ENCODE measurements around the gene ANKRD39.
A peak's percentile ranks its signal among the peaks of the same experiment; 100 is the strongest.

The ANKRD39 gene

GRCh38 chr2:96885432-96886347, 27.9 kb upstream of the ANKRD39 start:
- H3K36me3 ChIP-seq (ENCODE audit: insufficient read depth, low read length), result no peaks in the 10 kb centered on the region
- no peaks in the 10 kb centered on the region for H3K9me3 ChIP-seq (replicated peaks; ENCODE audit: low read length)
- peaks cover 28% of the 10 kb centered on the region for H3K27me3 ChIP-seq (ENCODE audit: control insufficient read depth, insufficient read depth, low read length)
- no peak overlapping the region for H3K4me3 ChIP-seq (ENCODE audit: low read length)
- peaks cover 24% of the 10 kb centered on the region for H3K4me1 ChIP-seq (ENCODE audit: control insufficient read depth, insufficient read depth, low read length)
- H3K9ac ChIP-seq (ENCODE audit: low read depth, low read length), result no peak overlapping the region
- no peak overlapping the region for H3K4me2 ChIP-seq (ENCODE audit: low read length)

GRCh38 chr2:96884299-96885094, 26.7 kb upstream of the ANKRD39 start:
- no peak overlapping the region for H3K4me3 ChIP-seq (ENCODE audit: low read length)
- no peaks in the 10 kb centered on the region for H3K36me3 ChIP-seq (ENCODE audit: insufficient read depth, low read length)
- H3K4me2 ChIP-seq (ENCODE audit: low read length), result no peak overlapping the region
- H3K9ac ChIP-seq (ENCODE audit: low read depth, low read length), result no peak overlapping the region
- peaks cover 28% of the 10 kb centered on the region for H3K27me3 ChIP-seq (ENCODE audit: control insufficient read depth, insufficient read depth, low read length)
- peaks cover 23% of the 10 kb centered on the region for H3K4me1 ChIP-seq (ENCODE audit: control insufficient read depth, insufficient read depth, low read length)
- no peaks in the 10 kb centered on the region for H3K9me3 ChIP-seq (replicated peaks; ENCODE audit: low read length)

- peaks cover 28% of the 10 kb centered on the region for H3K27me3 ChIP-seq (ENCODE audit: control insufficient read depth, insufficient read depth, low read length)
- peaks cover 26% of the 10 kb centered on the region for H3K4me1 ChIP-seq (ENCODE audit: control insufficient read depth, insufficient read depth, low read length)
- H3K4me2 ChIP-seq (ENCODE audit: low read length), result no peak overlapping the region
- no peaks in the 10 kb centered on the region for H3K9me3 ChIP-seq (replicated peaks; ENCODE audit: low read length)
- H3K36me3 ChIP-seq (ENCODE audit: insufficient read depth, low read length), result no peaks in the 10 kb centered on the region
- H3K4me3 ChIP-seq (ENCODE audit: low read length), result no peak overlapping the region
- no peak overlapping the region for H3K9ac ChIP-seq (ENCODE audit: low read depth, low read length)
These were observed 25.5 kb upstream of the ANKRD39 start for GRCh38 chr2:96883306-96883705.

GRCh38 chr2:96882906-96883305, 25.1 kb upstream of the ANKRD39 start:
- Histone ChIP-seq H3K4me3 (ENCODE audit: low read length) (no peak overlapping the region), H3K4me1 (ENCODE audit: control insufficient read depth, insufficient read depth, low read length) (peaks cover 26% of the 10 kb centered on the region), H3K9ac (ENCODE audit: low read depth, low read length) (no peak overlapping the region), H3K9me3 (replicated peaks; ENCODE audit: low read length) (no peaks in the 10 kb centered on the region), H3K4me2 (ENCODE audit: low read length) (no peak overlapping the region), H3K36me3 (ENCODE audit: insufficient read depth, low read length) (no peaks in the 10 kb centered on the region), H3K27me3 (ENCODE audit: control insufficient read depth, insufficient read depth, low read length) (peaks cover 28% of the 10 kb centered on the region)

- Histone ChIP-seq H3K4me2 (ENCODE audit: low read length) (no peak overlapping the region), H3K9ac (ENCODE audit: low read depth, low read length) (no peak overlapping the region), H3K4me1 (ENCODE audit: control insufficient read depth, insufficient read depth, low read length) (peaks cover 26% of the 10 kb centered on the region)
These were observed 24.4 kb upstream of the ANKRD39 start for GRCh38 chr2:96882230-96882629.

GRCh38 chr2:96881349-96882195, 23.8 kb upstream of the ANKRD39 start:
- peaks cover 23% of the 10 kb centered on the region for H3K27me3 ChIP-seq (ENCODE audit: control insufficient read depth, insufficient read depth, low read length)
- no peak overlapping the region for H3K4me2 ChIP-seq (ENCODE audit: low read length)
- H3K36me3 ChIP-seq (ENCODE audit: insufficient read depth, low read length), result no peaks in the 10 kb centered on the region
- no peak overlapping the region for H3K4me3 ChIP-seq (ENCODE audit: low read length)
- no peaks in the 10 kb centered on the region for H3K9me3 ChIP-seq (replicated peaks; ENCODE audit: low read length)
- peaks cover 32% of the 10 kb centered on the region for H3K4me1 ChIP-seq (ENCODE audit: control insufficient read depth, insufficient read depth, low read length)
- no peak overlapping the region for H3K9ac ChIP-seq (ENCODE audit: low read depth, low read length)

More at GRCh38 chr2:96882230-96882629, 24.4 kb upstream of the ANKRD39 start:
- Histone ChIP-seq H3K36me3 (ENCODE audit: insufficient read depth, low read length) (no peaks in the 10 kb centered on the region), H3K27me3 (ENCODE audit: control insufficient read depth, insufficient read depth, low read length) (peaks cover 24% of the 10 kb centered on the region), H3K9me3 (replicated peaks; ENCODE audit: low read length) (no peaks in the 10 kb centered on the region), H3K4me3 (ENCODE audit: low read length) (no peak overlapping the region)

GRCh38 chr2:96880891-96881273, 23.1 kb upstream of the ANKRD39 start:
- Histone ChIP-seq H3K36me3 (ENCODE audit: insufficient read depth, low read length) (no peaks in the 10 kb centered on the region), H3K27me3 (ENCODE audit: control insufficient read depth, insufficient read depth, low read length) (peaks cover 23% of the 10 kb centered on the region), H3K4me2 (ENCODE audit: low read length) (no peak overlapping the region), H3K9ac (ENCODE audit: low read depth, low read length) (no peak overlapping the region), H3K4me3 (ENCODE audit: low read length) (no peak overlapping the region), H3K9me3 (replicated peaks; ENCODE audit: low read length) (no peaks in the 10 kb centered on the region), H3K4me1 (ENCODE audit: control insufficient read depth, insufficient read depth, low read length) (peaks cover 38% of the 10 kb centered on the region)

- no peaks in the 10 kb centered on the region for H3K36me3 ChIP-seq (ENCODE audit: insufficient read depth, low read length)
- no peak overlapping the region for H3K4me2 ChIP-seq (ENCODE audit: low read length)
- no peak overlapping the region for H3K9ac ChIP-seq (ENCODE audit: low read depth, low read length)
- H3K4me1 ChIP-seq (ENCODE audit: control insufficient read depth, insufficient read depth, low read length), result peaks cover 51% of the 10 kb centered on the region
- H3K4me3 ChIP-seq (ENCODE audit: low read length), result no peak overlapping the region
- peaks cover 23% of the 10 kb centered on the region for H3K27me3 ChIP-seq (ENCODE audit: control insufficient read depth, insufficient read depth, low read length)
- H3K9me3 ChIP-seq (replicated peaks; ENCODE audit: low read length), result no peaks in the 10 kb centered on the region
These were observed 21.8 kb upstream of the ANKRD39 start for GRCh38 chr2:96879545-96880040.

- no peak overlapping the region for H3K4me2 ChIP-seq (ENCODE audit: low read length)
- peaks cover 23% of the 10 kb centered on the region for H3K27me3 ChIP-seq (ENCODE audit: control insufficient read depth, insufficient read depth, low read length)
- H3K4me3 ChIP-seq (ENCODE audit: low read length), result no peak overlapping the region
These were observed 21.2 kb upstream of the ANKRD39 start for GRCh38 chr2:96878796-96879544.

GRCh38 chr2:96878171-96878570, 20.4 kb upstream of the ANKRD39 start:
- H3K4me2 ChIP-seq (ENCODE audit: low read length), result peak overlapping the region; percentile 59
- H3K9ac ChIP-seq (ENCODE audit: low read depth, low read length), result peak overlapping the region; percentile 33
- peak overlapping the region; percentile 24 for H3K4me3 ChIP-seq (ENCODE audit: low read length)
- H3K36me3 ChIP-seq (ENCODE audit: insufficient read depth, low read length), result no peaks in the 10 kb centered on the region
- H3K9me3 ChIP-seq (replicated peaks; ENCODE audit: low read length), result no peaks in the 10 kb centered on the region
- peaks cover 18% of the 10 kb centered on the region for H3K27me3 ChIP-seq (ENCODE audit: control insufficient read depth, insufficient read depth, low read length)
- H3K4me1 ChIP-seq (ENCODE audit: control insufficient read depth, insufficient read depth, low read length), result peaks cover 66% of the 10 kb centered on the region

More at GRCh38 chr2:96878796-96879544, 21.2 kb upstream of the ANKRD39 start:
- no peaks in the 10 kb centered on the region for H3K9me3 ChIP-seq (replicated peaks; ENCODE audit: low read length)
- no peaks in the 10 kb centered on the region for H3K36me3 ChIP-seq (ENCODE audit: insufficient read depth, low read length)
- H3K4me1 ChIP-seq (ENCODE audit: control insufficient read depth, insufficient read depth, low read length), result peaks cover 58% of the 10 kb centered on the region
- peak overlapping the region; percentile 33 for H3K9ac ChIP-seq (ENCODE audit: low read depth, low read length)

Measured in skeletal muscle satellite cell (primary cell).